Osteoblast (primary cell): ENCODE measurements around the gene EIF2S2. TPM values are rescaled to one million over a fixed set of nuclear protein-coding genes. Genes with fewer than 3 reads are reported as not detected.

Experiments
- DNase-seq: peaks from one replicate; pipeline ENCODE4 v3.0.0; 2011; ENCODE audit warnings: low spot score, mixed read lengths; ENCODE audit not compliant: insufficient read length; ENCODE audit errors: missing footprints
- H2AFZ ChIP-seq: 2 replicates; pipeline ENCODE4 v1.6.0; 2011; ENCODE audit warnings: mild to moderate bottlenecking, low read length
- H3K27ac ChIP-seq: 2 replicates; pipeline ENCODE4 v1.5.1; 2011; ENCODE audit warnings: mild to moderate bottlenecking, low read depth, low read length, moderate library complexity
- H3K27me3 ChIP-seq: 2 replicates; pipeline ENCODE4 v1.6.0; 2012; ENCODE audit warnings: mild to moderate bottlenecking, control low read depth, inconsistent platforms, low read length, moderate library complexity; ENCODE audit not compliant: insufficient read depth
- H3K36me3 ChIP-seq: 2 replicates; pipeline ENCODE4 v1.5.1; 2011; ENCODE audit warnings: mild to moderate bottlenecking, low read length, control low read depth, moderate library complexity; ENCODE audit not compliant: insufficient read depth
- H3K4me1 ChIP-seq: 2 replicates; pipeline ENCODE4 v1.5.1; 2011; ENCODE audit warnings: mild to moderate bottlenecking, low read length, control low read depth, moderate library complexity; ENCODE audit not compliant: insufficient read depth
- H3K4me2 ChIP-seq: 2 replicates; pipeline ENCODE4 v1.6.0; 2011; ENCODE audit warnings: mild to moderate bottlenecking, low read length; ENCODE audit not compliant: insufficient read depth
- H3K4me3 ChIP-seq: fragments of 200-600 bp; sonication (generic); 3 replicates; pipeline ENCODE4 v1.5.1; 2012; ENCODE audit warnings: mild to moderate bottlenecking, low read length, inconsistent platforms; ENCODE audit not compliant: insufficient read depth
- H3K79me2 ChIP-seq: 2 replicates; pipeline ENCODE4 v1.6.0; 2012; ENCODE audit warnings: mild to moderate bottlenecking, low read length, control low read depth, inconsistent platforms; ENCODE audit not compliant: insufficient read depth
- H3K9me3 ChIP-seq: 2 replicates; pipeline ENCODE4 v1.5.1; 2011; ENCODE audit warnings: low read depth, low read length, control low read depth
- H4K20me1 ChIP-seq: 2 replicates; pipeline ENCODE4 v1.6.0; 2012; ENCODE audit warnings: mild to moderate bottlenecking, low read length, control low read depth; ENCODE audit not compliant: insufficient read depth
- CTCF ChIP-seq: IDR thresholded peaks from 2 replicates; pipeline ENCODE4 v1.5.1; 2011; ENCODE audit warnings: mild to moderate bottlenecking, low read depth, low read length, moderate library complexity; ENCODE audit errors: extremely low read depth
- total RNA-seq: library from RNA; depleted of rRNA; stranded (reverse); fragments of >200 nt; gene quantifications from 2 replicates; pipeline ENCODE4 v1.2.3, GENCODE V29; 2012

EIF2S2 gene
- total RNA-seq, 1 donor = 148 TPM

DNA sequence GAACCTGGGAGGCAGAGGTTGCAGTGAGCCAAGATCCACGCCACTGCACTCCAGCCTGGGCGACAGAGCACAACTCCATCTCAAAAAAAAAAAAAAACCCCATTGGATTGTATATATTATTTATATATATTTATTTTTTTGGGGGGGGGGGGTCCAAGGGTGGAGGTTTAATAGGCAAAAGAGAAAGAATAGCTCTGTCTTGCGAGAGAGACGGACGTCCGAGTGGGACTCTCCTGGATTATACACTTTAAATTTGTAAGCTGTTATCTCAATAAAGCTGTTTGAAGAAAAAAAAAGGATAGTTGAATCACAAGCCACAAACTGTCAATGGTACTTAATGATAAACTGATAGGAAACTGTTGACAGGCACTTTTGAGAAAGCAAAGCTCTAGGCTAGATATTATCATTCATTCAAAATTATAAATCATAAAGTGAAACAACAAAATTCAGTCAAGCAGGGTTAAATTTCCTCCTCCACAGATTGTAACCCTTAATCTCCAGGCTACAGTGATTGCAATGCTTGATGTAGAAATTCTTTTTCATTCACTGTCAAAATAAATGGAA is 20.3 kb downstream of the EIF2S2 start:
- DNase-seq = no peak
- no peak overlapping the region for H3K27ac ChIP-seq
- no peak overlapping the region for H3K4me3 ChIP-seq
- H3K4me1 ChIP-seq = no peaks in the 10 kb centered on the region
- no peaks in the 10 kb centered on the region for H3K27me3 ChIP-seq
- no peak overlapping the region for H3K4me2 ChIP-seq
- peaks cover 83% of the 10 kb centered on the region for H3K36me3 ChIP-seq
- no peak for TF ChIP-seq CTCF
- H2AFZ ChIP-seq = no peak overlapping the region
- peaks cover 14% of the 10 kb centered on the region for H4K20me1 ChIP-seq
- no peaks in the 10 kb centered on the region for H3K9me3 ChIP-seq
- peaks cover 33% of the 10 kb centered on the region for H3K79me2 ChIP-seq

DNA sequence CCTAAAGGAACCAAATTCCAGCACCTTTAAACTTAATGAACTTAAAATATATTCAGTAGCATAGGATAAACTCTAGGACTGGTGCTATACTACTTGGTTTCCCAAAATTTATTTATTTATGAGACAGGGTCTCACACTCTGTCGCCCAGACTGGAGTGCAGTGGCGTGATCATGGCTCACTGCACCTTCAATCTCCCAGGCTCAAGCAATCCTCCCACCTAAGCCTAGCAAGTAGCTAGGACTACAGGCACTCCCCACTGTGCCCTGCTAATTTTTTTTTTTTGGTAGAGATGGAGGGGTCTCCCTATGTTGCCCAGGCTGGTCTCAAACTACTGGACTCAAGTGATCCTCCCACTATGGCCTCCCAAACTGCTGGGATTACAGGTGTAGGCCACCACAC is 21.4 kb downstream of the EIF2S2 start:
- Histone ChIP-seq H3K4me2 (no peak overlapping the region), H3K9me3 (no peaks in the 10 kb centered on the region), H4K20me1 (peaks cover 14% of the 10 kb centered on the region), H3K27ac (no peak overlapping the region), H3K36me3 (peaks cover 75% of the 10 kb centered on the region), H3K4me3 (no peak overlapping the region), H3K79me2 (peaks cover 27% of the 10 kb centered on the region), H3K27me3 (no peaks in the 10 kb centered on the region), H3K4me1 (no peaks in the 10 kb centered on the region), H2AFZ (no peak overlapping the region)
- no peak for DNase-seq
- TF ChIP-seq CTCF = no peak

DNA sequence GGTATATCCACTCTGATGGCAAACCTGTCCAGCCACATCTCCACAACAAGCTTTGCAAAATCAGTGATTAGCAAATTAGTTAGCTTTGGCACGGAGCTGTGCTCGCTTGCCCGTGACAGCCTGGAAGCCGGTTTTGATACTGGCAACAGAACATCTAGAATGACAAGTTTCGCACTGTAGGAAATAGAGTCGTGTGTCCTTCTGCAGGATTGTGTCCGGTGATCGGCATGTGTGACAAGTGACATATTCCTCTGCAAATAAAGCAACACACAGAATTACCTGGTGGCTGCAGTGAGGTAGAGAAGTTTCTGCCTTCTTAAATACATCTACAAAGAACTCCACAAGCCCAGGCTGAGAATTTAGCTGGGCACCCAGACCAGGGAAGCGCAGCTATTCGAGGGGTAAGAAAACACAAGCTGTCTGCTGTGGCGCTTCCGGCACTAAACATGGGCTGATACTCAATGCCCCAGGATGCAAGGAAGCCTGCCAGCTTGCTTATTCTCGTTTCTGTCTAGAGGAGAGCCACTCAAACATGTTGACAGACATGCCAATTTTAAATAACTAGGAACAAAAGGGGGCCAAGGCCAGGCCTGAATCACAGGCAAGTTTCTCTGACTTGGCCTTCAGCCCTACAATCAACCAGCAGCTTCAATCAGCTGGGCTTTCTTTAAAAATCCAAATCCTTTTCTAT is 22.2 kb downstream of the EIF2S2 start:
- no peaks in the 10 kb centered on the region for H3K4me1 ChIP-seq
- H3K27ac ChIP-seq = no peak overlapping the region
- no peaks in the 10 kb centered on the region for H3K9me3 ChIP-seq
- DNase-seq = no peak
- peaks cover 67% of the 10 kb centered on the region for H3K36me3 ChIP-seq
- H3K4me2 ChIP-seq = no peak overlapping the region
- H3K79me2 ChIP-seq = peaks cover 26% of the 10 kb centered on the region
- H3K4me3 ChIP-seq = no peak overlapping the region
- H2AFZ ChIP-seq = no peak overlapping the region
- no peaks in the 10 kb centered on the region for H3K27me3 ChIP-seq
- peaks cover 15% of the 10 kb centered on the region for H4K20me1 ChIP-seq
- TF ChIP-seq CTCF = no peak

- Histone ChIP-seq H3K4me3 (no peak overlapping the region), H2AFZ (no peak overlapping the region), H3K36me3 (peaks cover 60% of the 10 kb centered on the region), H3K9me3 (no peaks in the 10 kb centered on the region), H3K4me1 (peaks cover under 1% of the 10 kb centered on the region), H4K20me1 (peaks cover 14% of the 10 kb centered on the region), H3K79me2 (peaks cover 25% of the 10 kb centered on the region), H3K27me3 (no peaks in the 10 kb centered on the region), H3K4me2 (no peak overlapping the region), H3K27ac (no peak overlapping the region)
- no peak for TF ChIP-seq CTCF
- DNase-seq = no peak
These were observed 22.9 kb downstream of the EIF2S2 start for GRCh38 chr20:34089175-34089479.
